Dendritic cell treated with granulocyte-macrophage colony-stimulating factor and Interleukin-4, amounts not matched to agents 40 ng/mL and 50 ng/mL, for 4 days (primary cell): ENCODE measurements around the gene ZNF331.
A peak's percentile ranks its signal among the peaks of the same experiment; 100 is the strongest.

Experiments
- H3K27ac Mint-ChIP-seq: one replicate; pipeline ENCODE4 v1.8.0; 2022; ENCODE audit warnings: mild to moderate bottlenecking, mixed read lengths
- H3K27me3 Mint-ChIP-seq: one replicate; pipeline ENCODE4 v1.8.0; 2022; ENCODE audit warnings: mild to moderate bottlenecking, mixed read lengths
- H3K36me3 Mint-ChIP-seq: one replicate; pipeline ENCODE4 v1.8.0; 2022; ENCODE audit warnings: low read depth, mixed read lengths
- H3K4me1 Mint-ChIP-seq: one replicate; pipeline ENCODE4 v1.8.0; 2022; ENCODE audit warnings: low read depth, mixed read lengths
- H3K4me3 Mint-ChIP-seq: one replicate; pipeline ENCODE4 v1.8.0; 2022; ENCODE audit warnings: mild to moderate bottlenecking, moderate library complexity, mixed read lengths
- H3K9me3 Mint-ChIP-seq: one replicate; pipeline ENCODE4 v1.8.0; 2022; ENCODE audit warnings: mixed read lengths
- intact Hi-C: fragments of 100-400 bp; cut with micrococcal nuclease; formaldehyde crosslinking; loops from one replicate; pipeline ENCODE4 v1.15.0; 2022

ZNF331 gene

GRCh38 chr19:53536225-53536548, 1.8 kb upstream of the ZNF331 start:
- H3K27ac Mint-ChIP-seq, result no peak overlapping the region
- H3K36me3 Mint-ChIP-seq, result peaks cover 30% of the 10 kb centered on the region
- H3K9me3 Mint-ChIP-seq, result peaks cover 25% of the 10 kb centered on the region
- H3K4me1 Mint-ChIP-seq, result no peaks in the 10 kb centered on the region
- intact Hi-C loops, result no loop called here
- H3K4me3 Mint-ChIP-seq, result no peak overlapping the region
- H3K27me3 Mint-ChIP-seq, result no peaks in the 10 kb centered on the region

GRCh38 chr19:53537121-53537520, 824 bp upstream of the ZNF331 start:
- peak overlapping the region; percentile 92 for H3K4me3 Mint-ChIP-seq
- no peaks in the 10 kb centered on the region for H3K4me1 Mint-ChIP-seq
- H3K27me3 Mint-ChIP-seq, result no peaks in the 10 kb centered on the region
- H3K9me3 Mint-ChIP-seq, result peaks cover 25% of the 10 kb centered on the region
- H3K27ac Mint-ChIP-seq, result peak overlapping the region; percentile 92
- intact Hi-C loops, result loop anchor here (1.0 kb wide), 1 partner anchor 17 kb away; no protein-coding TSS in a partner anchor
- H3K36me3 Mint-ChIP-seq, result peaks cover 34% of the 10 kb centered on the region

- peak overlapping the region; percentile 92 for H3K4me3 Mint-ChIP-seq
- no peaks in the 10 kb centered on the region for H3K4me1 Mint-ChIP-seq
- peaks cover 42% of the 10 kb centered on the region for H3K36me3 Mint-ChIP-seq
- H3K27ac Mint-ChIP-seq, result peak overlapping the region; percentile 92
- peaks cover 12% of the 10 kb centered on the region for H3K9me3 Mint-ChIP-seq
- intact Hi-C loops, result loop anchor here (1.0 kb wide), 1 partner anchor 11 kb away; no protein-coding TSS in a partner anchor
- no peaks in the 10 kb centered on the region for H3K27me3 Mint-ChIP-seq
These were observed 599 bp downstream of the ZNF331 start for GRCh38 chr19:53538378-53539109.

GRCh38 chr19:53540091-53540490, 2.1 kb downstream of the ZNF331 start:
- Mint-ChIP-seq H3K4me1 (peaks cover under 1% of the 10 kb centered on the region), H3K9me3 (peaks cover 12% of the 10 kb centered on the region), H3K4me3 (no peak overlapping the region), H3K27me3 (no peaks in the 10 kb centered on the region), H3K36me3 (peaks cover 52% of the 10 kb centered on the region), H3K27ac (no peak overlapping the region)
- intact Hi-C loops, result no loop called here

- peaks cover 60% of the 10 kb centered on the region for H3K36me3 Mint-ChIP-seq
- no peak overlapping the region for H3K27ac Mint-ChIP-seq
- no peak overlapping the region for H3K4me3 Mint-ChIP-seq
- H3K9me3 Mint-ChIP-seq, result peaks cover 12% of the 10 kb centered on the region
- intact Hi-C loops, result no loop called here
- peaks cover 19% of the 10 kb centered on the region for H3K4me1 Mint-ChIP-seq
- H3K27me3 Mint-ChIP-seq, result no peaks in the 10 kb centered on the region
These were observed 4.0 kb downstream of the ZNF331 start for GRCh38 chr19:53541971-53542370.

- Mint-ChIP-seq H3K9me3 (no peaks in the 10 kb centered on the region), H3K4me1 (peaks cover 34% of the 10 kb centered on the region), H3K27ac (peak overlapping the region; percentile 30), H3K4me3 (no peak overlapping the region), H3K36me3 (peaks cover 45% of the 10 kb centered on the region), H3K27me3 (no peaks in the 10 kb centered on the region)
- intact Hi-C loops, result no loop called here
These were observed 7.5 kb downstream of the ZNF331 start for GRCh38 chr19:53545271-53546065.

- H3K9me3 Mint-ChIP-seq, result no peaks in the 10 kb centered on the region
- no peak overlapping the region for H3K4me3 Mint-ChIP-seq
- intact Hi-C loops, result no loop called here
- H3K27ac Mint-ChIP-seq, result peak overlapping the region; percentile 79
- peaks cover 42% of the 10 kb centered on the region for H3K4me1 Mint-ChIP-seq
- H3K36me3 Mint-ChIP-seq, result peaks cover 40% of the 10 kb centered on the region
- no peaks in the 10 kb centered on the region for H3K27me3 Mint-ChIP-seq
These were observed 9.0 kb downstream of the ZNF331 start for GRCh38 chr19:53546758-53547513.

- peak overlapping the region; percentile 81 for H3K27ac Mint-ChIP-seq
- H3K4me1 Mint-ChIP-seq, result peaks cover 53% of the 10 kb centered on the region
- H3K27me3 Mint-ChIP-seq, result no peaks in the 10 kb centered on the region
- intact Hi-C loops, result loop anchor here (1.0 kb wide), 1 partner anchor 11 kb away; the partner anchor contains the start of gene ZNF331
- peaks cover 32% of the 10 kb centered on the region for H3K36me3 Mint-ChIP-seq
- no peak overlapping the region for H3K4me3 Mint-ChIP-seq
- H3K9me3 Mint-ChIP-seq, result peaks cover 8% of the 10 kb centered on the region
These were observed 11.4 kb downstream of the ZNF331 start for GRCh38 chr19:53549340-53549739.

- Mint-ChIP-seq H3K36me3 (peaks cover 44% of the 10 kb centered on the region), H3K27me3 (no peaks in the 10 kb centered on the region), H3K4me3 (no peak overlapping the region), H3K4me1 (peaks cover 44% of the 10 kb centered on the region), H3K27ac (peak overlapping the region; percentile 43), H3K9me3 (peaks cover 22% of the 10 kb centered on the region)
- intact Hi-C loops, result no loop called here
These were observed 14.2 kb downstream of the ZNF331 start for GRCh38 chr19:53552001-53552721.

GRCh38 chr19:53553156-53553555, 15.2 kb downstream of the ZNF331 start:
- Mint-ChIP-seq H3K27me3 (no peaks in the 10 kb centered on the region), H3K4me1 (peaks cover 43% of the 10 kb centered on the region), H3K36me3 (peaks cover 48% of the 10 kb centered on the region), H3K4me3 (no peak overlapping the region), H3K9me3 (peaks cover 22% of the 10 kb centered on the region), H3K27ac (peak overlapping the region; percentile 93)
- intact Hi-C loops, result no loop called here

- Mint-ChIP-seq H3K27ac (peak overlapping the region; percentile 93), H3K4me3 (peak overlapping the region; percentile 89), H3K36me3 (peaks cover 58% of the 10 kb centered on the region), H3K27me3 (no peaks in the 10 kb centered on the region), H3K4me1 (peaks cover 38% of the 10 kb centered on the region), H3K9me3 (peaks cover 26% of the 10 kb centered on the region)
- intact Hi-C loops, result loop anchor here (1.0 kb wide), 1 partner anchor 17 kb away; no protein-coding TSS in a partner anchor
These were observed 16.2 kb downstream of the ZNF331 start for GRCh38 chr19:53553865-53554791.

- Mint-ChIP-seq H3K27ac (peak overlapping the region; percentile 93), H3K4me3 (peak overlapping the region; percentile 89), H3K36me3 (peaks cover 65% of the 10 kb centered on the region), H3K9me3 (peaks cover 31% of the 10 kb centered on the region), H3K4me1 (peaks cover 34% of the 10 kb centered on the region), H3K27me3 (no peaks in the 10 kb centered on the region)
- intact Hi-C loops, result loop anchor here (1.0 kb wide), 1 partner anchor 18 kb away; no protein-coding TSS in a partner anchor
These were observed 16.9 kb downstream of the ZNF331 start for GRCh38 chr19:53554804-53555203.
